PC-3 (cell line): ENCODE measurements around the gene C1orf159. TPM values are rescaled to one million over a fixed set of nuclear protein-coding genes. Genes with fewer than 3 reads are reported as not detected.

ENCODE experiments used
- ATAC-seq: fragments of 200-7000 bp; cut with Tn5 transposase; 2 replicates; pipeline ENCODE4 v1.9.1; 2020; ENCODE audit warnings: mild to moderate bottlenecking, moderate library complexity
- BruUV-seq: library from RNA; stranded (reverse); fragments of 400-500 nt; replicated peaks from 2 replicates; lab custom pipeline; 2021; lab: Mats Ljungman, UMichigan
- CTCF ChIA-PET: fragments of 300-600 bp; sonication (Branson Sonifier 250); formaldehyde crosslinking; loops from one replicate; lab custom pipeline; 2022; ENCODE audit warnings: antibody characterized with exemption; lab: Charles Lee
- POLR2A ChIA-PET: fragments of 300-600 bp; sonication (Branson Sonifier 250); formaldehyde crosslinking; loops from one replicate; lab custom pipeline; 2022; ENCODE audit warnings: antibody characterized with exemption; ENCODE audit not compliant: unreplicated experiment; lab: Charles Lee
- DNase-seq: peaks from one replicate; pipeline ENCODE4 v3.0.0-alpha.2; 2015
- H2AFZ ChIP-seq: fragments of 300-600 bp; sonication (generic); 2 replicates; pipeline ENCODE4 v1.6.0; 2016; ENCODE audit warnings: antibody characterized with exemption, low read length
- H3F3A ChIP-seq: fragments of 300-600 bp; sonication (generic); one replicate; pipeline ENCODE4 v1.6.0; 2017; ENCODE audit warnings: antibody characterized with exemption, low read length, control low read depth, mild to moderate bottlenecking; ENCODE audit not compliant: unreplicated experiment
- H3K27ac ChIP-seq: fragments of 300-600 bp; sonication (generic); 2 replicates; pipeline ENCODE4 v1.5.1; 2016; ENCODE audit warnings: mild to moderate bottlenecking, low read length
- H3K27me3 ChIP-seq: fragments of 300-600 bp; sonication (generic); 2 replicates; pipeline ENCODE4 v1.6.1; 2016; ENCODE audit warnings: low read length, mixed read lengths
- H3K36me3 ChIP-seq: fragments of 300-600 bp; sonication (generic); 2 replicates; pipeline ENCODE4 v1.6.1; 2016; ENCODE audit warnings: low read depth, mixed run types, low read length, mixed read lengths
- H3K4me1 ChIP-seq: fragments of 300-600 bp; sonication (generic); 2 replicates; pipeline ENCODE4 v1.5.1; 2016; ENCODE audit warnings: low read length; ENCODE audit not compliant: insufficient read depth
- H3K4me2 ChIP-seq: fragments of 300-600 bp; sonication (generic); 2 replicates; pipeline ENCODE4 v1.6.0; 2016; ENCODE audit warnings: low read length
- H3K4me3 ChIP-seq: fragments of 300-600 bp; sonication (generic); 2 replicates; pipeline ENCODE4 v1.5.1; 2016; ENCODE audit warnings: mild to moderate bottlenecking, low read length, mixed read lengths
- H3K79me2 ChIP-seq: fragments of 300-600 bp; sonication (generic); 2 replicates; pipeline ENCODE4 v1.6.1; 2017; ENCODE audit warnings: low read length, mixed read lengths
- H3K9ac ChIP-seq: fragments of 300-600 bp; sonication (generic); 2 replicates; pipeline ENCODE4 v1.6.0; 2016; ENCODE audit warnings: mild to moderate bottlenecking, low read length
- H3K9me2 ChIP-seq: fragments of 300-600 bp; sonication (generic); replicated peaks from 2 replicates; pipeline ENCODE4 v1.6.1; 2016; ENCODE audit warnings: mixed run types, low read length, mixed read lengths
- H3K9me3 ChIP-seq: fragments of 300-600 bp; sonication (generic); 2 replicates; pipeline ENCODE4 v1.6.1; 2016; ENCODE audit warnings: low read length, mixed read lengths
- H4K20me1 ChIP-seq: fragments of 300-600 bp; sonication (generic); 2 replicates; pipeline ENCODE4 v1.6.1; 2016; ENCODE audit warnings: low read length, mixed read lengths
- CTCF ChIP-seq: fragments of 300-600 bp; sonication (generic); conservative IDR thresholded peaks from 2 replicates; pipeline ENCODE4 v1.5.1; 2017; ENCODE audit warnings: antibody characterized with exemption, low read depth, mild to moderate bottlenecking, low read length
- EZH2 ChIP-seq: fragments of 300-600 bp; sonication (generic); IDR thresholded peaks from one replicate; pipeline ENCODE4 v1.6.1; 2017; ENCODE audit warnings: antibody characterized with exemption, mild to moderate bottlenecking, low read length; ENCODE audit not compliant: unreplicated experiment
- EZH2phosphoT487 ChIP-seq: fragments of 300-600 bp; sonication (generic); IDR thresholded peaks from 2 replicates; pipeline ENCODE4 v1.6.1; 2018; ENCODE audit warnings: mild to moderate bottlenecking, antibody characterized with exemption, low read length, borderline replicate concordance
- intact Hi-C: fragments of 100-400 bp; cut with micrococcal nuclease; formaldehyde crosslinking; loops from 2 replicates; pipeline ENCODE4 v1.9.0; 2023
- total RNA-seq: library from RNA; depleted of rRNA; stranded (reverse); fragments of >200 nt; gene quantifications from 2 replicates; pipeline ENCODE4 v1.2.3, GENCODE V29; 2014

C1orf159 gene
- total RNA-seq, 1 experiment from 2014 or later, result 78.0 TPM

- CTCF ChIA-PET, result no interaction called here
- H3F3A ChIP-seq, result no peaks in the 10 kb centered on the region
These were observed 29.6 kb upstream of the C1orf159 start for GRCh38 chr1:1145547-1145914.

GRCh38 chr1:1144843-1145546 lies 29.1 kb upstream of the C1orf159 start:
- Histone ChIP-seq H3K9me3 (no peaks in the 10 kb centered on the region), H3K4me1 (peaks cover 4% of the 10 kb centered on the region), H3K9me2 (no peaks in the 10 kb centered on the region), H2AFZ (no peak overlapping the region), H3K79me2 (no peaks in the 10 kb centered on the region), H3K9ac (no peak overlapping the region), H3K4me3 (no peak overlapping the region), H3K36me3 (no peaks in the 10 kb centered on the region), H3K27ac (no peak overlapping the region), H4K20me1 (no peaks in the 10 kb centered on the region), H3F3A (no peaks in the 10 kb centered on the region), H3K27me3 (no peaks in the 10 kb centered on the region), H3K4me2 (no peak overlapping the region)
- intact Hi-C loops, result no loop called here
- TF ChIP-seq EZH2 (no peak), CTCF (no peak), EZH2phosphoT487 (no peak)
- ChIA-PET POLR2A (no interaction called here), CTCF (no interaction called here)
- ATAC-seq (no peak), DNase-seq (no peak)
- no TSS peak for BruUV-seq

More at GRCh38 chr1:1145547-1145914, 29.6 kb upstream of the C1orf159 start:
- H3K79me2 ChIP-seq, result no peaks in the 10 kb centered on the region
- no peaks in the 10 kb centered on the region for H3K27me3 ChIP-seq
- no peak overlapping the region for H3K4me3 ChIP-seq
- intact Hi-C loops, result no loop called here
- ATAC-seq (no peak), DNase-seq (no peak)
- no peak overlapping the region for H3K27ac ChIP-seq
- H4K20me1 ChIP-seq, result no peaks in the 10 kb centered on the region
- no peak overlapping the region for H3K4me2 ChIP-seq
- H3K9me3 ChIP-seq, result no peaks in the 10 kb centered on the region
- no peak overlapping the region for H3K9ac ChIP-seq
- POLR2A ChIA-PET, result no interaction called here
- BruUV-seq, result no TSS peak
- H3K36me3 ChIP-seq, result no peaks in the 10 kb centered on the region
- peaks cover 9% of the 10 kb centered on the region for H3K4me1 ChIP-seq
- H2AFZ ChIP-seq, result no peak overlapping the region
- no peaks in the 10 kb centered on the region for H3K9me2 ChIP-seq
- TF ChIP-seq EZH2phosphoT487, result no peak
- TF ChIP-seq CTCF, result no peak
- TF ChIP-seq EZH2, result no peak

GRCh38 chr1:1144122-1144842 lies 28.4 kb upstream of the C1orf159 start:
- H3K36me3 ChIP-seq, result no peaks in the 10 kb centered on the region
- no peaks in the 10 kb centered on the region for H3K79me2 ChIP-seq
- ChIA-PET POLR2A (no interaction called here), CTCF (no interaction called here)
- ATAC-seq (no peak), DNase-seq (no peak)
- H3F3A ChIP-seq, result no peaks in the 10 kb centered on the region
- H3K27ac ChIP-seq, result no peak overlapping the region
- intact Hi-C loops, result no loop called here
- H3K4me2 ChIP-seq, result no peak overlapping the region
- no TSS peak for BruUV-seq
- no peaks in the 10 kb centered on the region for H4K20me1 ChIP-seq
- H3K27me3 ChIP-seq, result no peaks in the 10 kb centered on the region
- no peak overlapping the region for H3K4me3 ChIP-seq
- no peaks in the 10 kb centered on the region for H3K9me3 ChIP-seq
- H3K4me1 ChIP-seq, result no peaks in the 10 kb centered on the region
- no peak overlapping the region for H2AFZ ChIP-seq
- TF ChIP-seq EZH2 (no peak), CTCF (no peak), EZH2phosphoT487 (no peak)
- no peaks in the 10 kb centered on the region for H3K9me2 ChIP-seq
- H3K9ac ChIP-seq, result no peak overlapping the region
